NCI-H1930 (cell line): ENCODE data around the gene FCRL5.
"Not testable (repeated sequence)": the region's sequence is repeated elsewhere in the genome, so short reads cannot be mapped to it uniquely, and the experiment has no call there.

Source experiments
- DNase-seq, 2 experiments: peaks; one replicate each; lab custom pipeline; 2025; lab: John Stamatoyannopoulos, UW

Gene FCRL5

DNA sequence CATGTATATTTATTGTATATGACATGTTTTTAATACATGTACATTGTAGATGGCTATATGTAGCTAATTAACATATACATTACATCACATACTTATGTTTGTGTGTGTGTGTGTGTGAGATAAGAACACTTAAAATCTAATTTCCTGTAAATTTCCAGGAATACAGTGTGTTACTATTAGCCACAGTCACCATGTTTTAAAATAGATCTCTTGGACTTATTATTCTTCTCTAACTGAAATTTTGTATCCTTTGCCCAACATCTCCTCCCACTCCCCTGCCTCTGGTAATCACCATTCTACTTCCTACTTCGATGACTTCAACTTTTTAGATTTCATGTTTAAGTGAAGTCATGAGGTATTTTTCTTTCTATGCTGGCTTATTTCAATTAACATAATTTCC, 64.8 kb downstream of the FCRL5 start:
- no peak for DNase-seq

DNA sequence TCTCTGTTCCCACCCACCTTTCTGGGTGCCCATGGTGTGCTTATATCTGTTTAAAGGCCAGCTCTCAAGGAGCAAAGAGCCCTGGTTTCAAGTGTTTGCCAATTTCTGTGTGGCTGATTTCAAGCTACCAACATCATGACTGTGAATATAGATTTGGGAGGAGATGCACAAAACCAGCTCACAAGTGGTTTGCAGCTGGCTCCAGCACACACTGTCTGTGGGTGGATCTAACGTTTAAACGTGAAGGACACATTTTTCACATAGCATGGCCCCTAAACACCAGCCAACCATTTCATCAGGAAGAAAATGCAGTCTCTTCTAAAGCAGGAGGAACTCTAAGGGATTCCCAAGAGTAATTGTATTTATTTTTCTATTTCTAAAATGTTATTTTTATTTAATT, 65.2 kb downstream of the FCRL5 start:
- no peak for DNase-seq

- not testable (repeated sequence) for DNase-seq
These were observed 65.9 kb downstream of the FCRL5 start for GRCh38 chr1:157486400-157486799.

DNA sequence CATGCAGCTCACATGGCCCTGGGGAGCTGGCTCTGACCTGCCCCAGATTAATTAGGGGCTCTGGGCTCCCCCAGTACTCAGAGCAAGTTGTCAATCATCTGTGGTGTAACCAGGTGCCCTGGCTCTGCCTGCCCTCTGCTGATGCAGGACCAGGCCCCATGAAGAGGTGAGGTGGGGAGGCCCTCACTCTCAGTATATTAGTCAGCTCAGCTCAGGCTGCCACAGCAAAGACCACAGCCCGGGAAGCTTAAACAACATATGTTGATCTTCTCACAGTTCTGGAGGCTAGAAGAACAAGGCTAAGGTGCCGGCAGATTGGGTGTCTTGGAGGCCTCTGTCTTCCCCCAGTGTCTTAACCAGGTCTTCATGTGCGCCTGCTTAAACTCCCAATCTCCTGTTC, 66.5 kb downstream of the FCRL5 start:
- DNase-seq: no peak

DNA sequence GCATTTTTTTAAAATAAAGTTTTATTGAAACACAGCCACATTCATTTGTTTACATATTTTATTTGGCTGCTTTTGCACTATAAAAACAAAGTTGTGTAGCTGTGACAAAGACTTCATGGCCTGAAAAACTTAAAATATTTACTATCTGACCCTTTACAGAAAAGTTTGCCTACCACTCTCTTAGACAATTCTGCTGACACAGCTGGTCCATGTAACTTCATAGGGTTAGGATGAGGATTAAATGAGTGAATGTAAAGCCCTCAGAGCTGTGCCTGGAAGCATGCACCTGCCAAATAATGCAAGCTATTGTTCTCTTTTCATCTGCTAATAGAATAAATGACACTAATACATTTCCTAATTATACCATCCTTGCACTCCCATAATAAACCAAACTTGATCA, 67.7 kb downstream of the FCRL5 start:
- no peak for DNase-seq

GRCh38 chr1:157483635-157484034, 68.7 kb downstream of the FCRL5 start:
- no peak for DNase-seq

DNA sequence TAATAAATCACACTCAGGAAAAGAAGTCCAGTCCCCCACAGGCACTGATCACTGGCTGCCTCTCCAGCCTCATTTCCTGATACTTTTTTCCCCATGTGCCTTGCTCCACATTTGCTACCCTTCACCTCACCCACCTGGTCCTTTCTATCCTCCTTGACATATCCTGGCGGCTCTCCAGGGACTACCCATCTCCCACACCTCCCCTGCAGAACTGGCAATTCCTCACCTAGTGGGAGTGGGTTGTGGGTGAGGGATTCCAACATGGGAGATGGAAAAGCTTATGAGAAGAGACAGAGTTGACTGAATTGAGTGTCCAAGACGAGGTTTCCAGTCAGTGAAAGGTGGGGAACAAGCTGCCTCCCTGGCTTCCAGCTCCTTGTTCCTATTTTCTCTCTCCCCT, 69.6 kb downstream of the FCRL5 start:
- DNase-seq: no peak

DNA sequence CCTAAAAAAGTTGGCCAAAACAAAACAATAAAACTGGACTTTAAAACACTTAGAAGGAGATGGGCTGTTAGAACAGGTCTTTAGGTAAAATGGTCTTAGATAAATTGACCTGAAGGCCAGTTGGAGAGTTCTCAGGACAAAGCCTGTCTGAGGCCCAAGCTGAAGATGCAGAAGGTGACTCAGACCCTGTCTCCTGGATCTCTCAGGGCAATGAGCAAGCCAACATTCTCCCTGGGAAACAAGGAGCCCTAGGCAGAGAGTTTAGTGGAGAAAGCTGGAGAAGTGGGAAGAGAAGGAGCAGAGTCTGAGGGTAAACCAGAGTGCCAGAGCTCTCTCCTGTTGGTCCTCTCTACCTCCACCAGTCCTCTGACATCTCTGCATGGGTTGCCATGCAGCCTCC, 70.1 kb downstream of the FCRL5 start:
- DNase-seq: no peak

DNA sequence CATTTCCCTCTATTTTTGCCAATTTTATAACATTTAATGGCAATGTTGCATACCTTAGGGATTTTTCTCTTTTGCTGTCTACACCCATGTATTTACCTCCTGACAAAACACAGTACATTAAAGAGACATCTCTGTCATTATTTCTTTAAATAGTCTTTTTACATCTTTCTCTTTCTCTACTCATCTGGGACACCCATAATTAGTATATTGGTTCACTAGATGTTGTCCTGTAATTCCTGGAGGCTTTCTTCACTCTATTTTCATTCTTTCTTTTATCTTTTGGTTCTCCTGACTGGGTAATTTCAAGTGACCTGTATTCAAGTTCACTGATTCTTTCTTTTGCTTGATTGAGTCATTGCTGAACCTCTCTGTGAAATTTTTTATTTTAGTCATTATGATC, 74.3 kb downstream of the FCRL5 start:
- no peak for DNase-seq

DNA sequence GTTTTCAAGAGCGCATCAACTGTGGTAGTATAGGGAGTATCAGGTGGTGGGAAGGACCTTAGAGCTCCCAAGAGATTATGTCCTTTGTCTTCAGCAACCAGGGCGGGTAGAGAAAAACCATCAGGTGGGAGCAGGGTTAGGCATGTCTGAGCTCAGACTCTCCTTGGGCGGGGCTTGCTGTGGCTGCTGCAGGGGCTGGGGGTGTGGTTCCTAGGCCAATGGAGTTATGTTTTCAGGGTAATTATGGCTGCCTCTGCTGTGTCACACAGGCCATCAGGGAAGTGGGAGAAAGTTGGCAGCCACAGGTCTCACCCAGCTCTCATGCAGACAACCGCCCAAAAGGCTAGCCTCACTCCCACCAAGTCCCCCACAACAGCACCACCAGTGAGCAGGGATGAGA, 74.9 kb downstream of the FCRL5 start:
- DNase-seq: no peak

DNA sequence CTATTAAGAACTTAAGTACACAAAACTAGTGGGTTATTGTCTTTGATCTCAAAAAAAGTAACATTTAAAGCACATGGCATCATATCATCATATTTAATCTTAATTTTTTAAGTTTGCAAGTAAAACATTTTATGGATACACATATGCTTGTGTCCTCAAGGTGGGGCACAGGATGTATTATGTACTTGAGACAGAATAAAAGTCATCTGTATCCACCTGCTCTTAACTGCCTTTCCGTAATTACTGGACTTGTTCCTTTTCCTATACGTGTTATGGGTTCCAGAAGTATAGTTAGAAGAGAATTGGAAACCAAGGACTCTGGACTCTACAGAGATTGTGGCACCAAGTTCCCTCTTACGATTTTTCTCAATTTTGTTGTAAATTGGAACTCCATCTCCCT, 79.4 kb downstream of the FCRL5 start:
- no peak for DNase-seq

DNA sequence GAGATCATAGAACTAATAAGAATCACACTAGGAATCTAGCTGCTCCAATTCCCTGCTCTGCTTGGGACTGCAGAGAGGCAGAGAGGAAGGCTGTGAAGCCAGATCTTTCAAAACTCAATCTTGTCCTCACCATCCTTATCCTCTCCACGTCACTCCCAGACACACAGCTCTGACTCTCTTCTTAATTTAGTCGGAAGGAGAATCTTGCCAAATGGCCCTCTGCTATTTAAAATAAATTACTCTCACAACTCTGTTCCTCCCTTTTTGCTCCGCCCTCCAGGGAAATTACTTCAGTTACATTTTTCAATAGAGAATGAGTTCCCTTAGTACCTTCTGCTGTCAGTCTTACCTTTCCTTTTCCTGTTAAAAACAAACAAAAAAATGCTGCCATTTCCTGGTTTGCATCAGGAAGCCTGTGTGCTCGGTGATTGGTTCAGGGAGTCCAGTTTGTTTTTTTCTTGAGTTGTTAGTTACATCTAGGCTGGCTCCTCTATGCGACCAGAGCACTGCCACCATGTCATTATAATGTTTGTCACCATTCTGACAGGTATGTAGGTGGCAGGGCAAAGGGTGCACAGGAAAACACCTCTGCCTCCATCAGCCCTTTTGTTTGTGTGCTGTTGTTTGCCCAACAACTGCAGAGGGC, 80.1 kb downstream of the FCRL5 start:
- no peak for DNase-seq

- no peak for DNase-seq
These were observed 80.8 kb downstream of the FCRL5 start for GRCh38 chr1:157471531-157471930.

- DNase-seq: no peak
These were observed 82.3 kb downstream of the FCRL5 start for GRCh38 chr1:157469752-157470675.

DNA sequence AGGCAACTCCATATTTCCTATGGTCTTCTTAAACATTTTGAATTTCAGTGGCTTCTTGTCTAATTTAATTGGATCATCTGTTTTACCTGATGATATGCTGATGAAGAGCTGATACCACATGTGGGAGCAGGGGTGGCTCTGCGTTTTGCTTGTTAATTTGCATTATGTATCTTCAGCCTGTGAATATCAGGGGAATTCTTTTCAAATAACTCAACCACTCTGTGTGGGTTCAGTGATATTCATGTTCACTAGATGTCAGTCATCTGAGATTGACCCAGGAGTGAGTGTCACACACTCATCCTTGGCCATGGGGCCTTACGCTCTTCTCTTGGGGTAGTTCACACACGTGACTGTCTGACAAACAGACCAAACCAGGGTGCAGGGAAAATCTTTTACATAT, 83.0 kb downstream of the FCRL5 start:
- no peak for DNase-seq

DNA sequence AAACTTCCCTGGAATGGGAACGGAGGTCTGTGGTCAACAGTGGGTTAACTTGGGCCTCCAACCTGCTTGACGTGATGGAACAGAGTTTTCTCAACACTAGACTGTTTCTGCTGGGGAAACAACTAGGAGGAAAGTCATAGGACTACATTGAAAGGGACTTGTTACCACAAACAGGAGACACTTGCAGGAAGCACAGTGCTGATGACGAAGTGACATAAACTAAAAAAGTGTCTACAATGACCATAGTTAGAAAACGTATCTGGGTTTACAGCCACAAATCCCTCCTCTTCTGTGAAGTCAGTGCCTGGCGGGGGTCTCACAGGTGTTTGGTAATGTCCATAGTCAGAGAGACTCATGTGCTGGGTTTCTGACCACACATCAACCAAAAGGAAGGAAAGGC, 86.3 kb downstream of the FCRL5 start:
- DNase-seq: no peak
